Loucy (cell line): ENCODE data around the gene DPF1.

Source experiments
- CTCF ChIP-seq: fragments of 200-600 bp; sonication (generic); conservative IDR thresholded peaks from 2 replicates; pipeline ENCODE4 v1.5.1; 2014; ENCODE audit warnings: mild to moderate bottlenecking, antibody characterized with exemption, low read length
- EZH2phosphoT487 ChIP-seq: fragments of 200-600 bp; IDR thresholded peaks from 2 replicates; pipeline ENCODE4 v1.6.1; 2018; ENCODE audit warnings: antibody characterized with exemption, mild to moderate bottlenecking, moderate library complexity, borderline replicate concordance

DNA sequence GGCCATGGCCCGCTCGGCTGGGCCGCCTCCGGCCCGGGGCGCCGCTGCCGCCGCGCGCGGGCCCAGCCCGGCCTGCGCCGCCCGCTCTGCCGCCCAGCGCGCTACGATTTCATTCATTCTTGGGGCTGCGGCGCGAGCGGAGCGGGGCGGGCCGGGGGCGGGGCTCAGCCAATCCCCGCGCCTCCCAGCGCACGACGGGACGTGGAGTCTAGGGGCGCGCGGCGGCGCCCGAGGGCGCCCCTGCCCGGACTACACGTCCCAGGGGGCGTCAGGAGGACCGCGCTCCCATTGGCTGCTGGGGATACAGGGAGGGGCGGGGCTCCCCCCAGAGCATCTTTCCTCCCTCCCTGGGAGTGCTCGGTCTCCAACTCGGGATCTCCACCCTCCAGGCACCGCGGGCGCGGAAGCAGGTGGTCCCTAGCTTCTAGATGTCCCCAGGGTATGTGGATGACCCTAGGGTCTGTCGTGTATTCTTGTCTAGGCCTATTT lies 5.6 kb upstream of the DPF1 start:
- TF ChIP-seq CTCF: no peak
- TF ChIP-seq EZH2phosphoT487: no peak
